GM18517 (cell line): Measurements from ENCODE around the gene RIC1.
"Not testable (repeated sequence)": the region's sequence is repeated elsewhere in the genome, so short reads cannot be mapped to it uniquely, and the experiment has no call there.

Experiments
- ATAC-seq: cut with Tn5 transposase; IDR thresholded peaks from one replicate; pipeline ENCODE4 v1.9.1; 2021; ENCODE audit warnings: mild to moderate bottlenecking, moderate library complexity; ENCODE audit not compliant: unreplicated experiment

RIC1 gene

GRCh38 chr9:5719100-5719926, 90.4 kb downstream of the RIC1 start:
- ATAC-seq: no peak

GRCh38 chr9:5720151-5720550, 91.2 kb downstream of the RIC1 start:
- no peak for ATAC-seq

GRCh38 chr9:5721279-5722087, 92.6 kb downstream of the RIC1 start:
- ATAC-seq: no peak

- not testable (repeated sequence) for ATAC-seq
Observed at GRCh38 chr9:5722679-5723078, 93.8 kb downstream of the RIC1 start.

- ATAC-seq: no peak
Observed at GRCh38 chr9:5735072-5735471, 106.2 kb downstream of the RIC1 start.

GRCh38 chr9:5736563-5737346, 107.8 kb downstream of the RIC1 start:
- ATAC-seq: no peak

GRCh38 chr9:5743109-5743508, 114.2 kb downstream of the RIC1 start:
- ATAC-seq: no peak

GRCh38 chr9:5748438-5748837, 119.5 kb downstream of the RIC1 start:
- ATAC-seq: no peak

GRCh38 chr9:5749306-5749705, 120.4 kb downstream of the RIC1 start:
- ATAC-seq: no peak

GRCh38 chr9:5750569-5750968, 121.7 kb downstream of the RIC1 start:
- no peak for ATAC-seq

GRCh38 chr9:5756633-5757032, 127.7 kb downstream of the RIC1 start:
- ATAC-seq: no peak

GRCh38 chr9:5760338-5760737, 131.4 kb downstream of the RIC1 start:
- no peak for ATAC-seq

GRCh38 chr9:5762421-5762820, 133.5 kb downstream of the RIC1 start:
- no peak for ATAC-seq

- peak; percentile 81 for ATAC-seq
Observed at GRCh38 chr9:5764130-5764868, 135.4 kb downstream of the RIC1 start.

- ATAC-seq: peak; percentile 56
Observed at GRCh38 chr9:5767968-5768932, 139.3 kb downstream of the RIC1 start.

- ATAC-seq: no peak
Observed at GRCh38 chr9:5773324-5773999, 144.6 kb downstream of the RIC1 start.

GRCh38 chr9:5778805-5779204, 149.9 kb downstream of the RIC1 start:
- no peak for ATAC-seq

GRCh38 chr9:5779705-5780218, 150.9 kb downstream of the RIC1 start:
- not testable (repeated sequence) for ATAC-seq

- ATAC-seq: not testable (repeated sequence)
Observed at GRCh38 chr9:5783420-5783819, 154.5 kb downstream of the RIC1 start.
